ENCODE data around the gene PSD.
A peak's percentile ranks its signal among the peaks of the same experiment; 100 is the strongest.

The PSD gene

GRCh38 chr10:102396317-102396650 lies 22.3 kb downstream of the PSD start:
- Histone ChIP-seq H3K23ac (ENCODE audit: low read depth, low read length, poor library complexity) (no peak overlapping the region), H3K4me3 (ENCODE audit: low read length in 2 of 2) (peak overlapping the region in 1 of 2 donors; percentile 54), H3K27me3 (ENCODE audit: control insufficient read depth in 3 of 3, insufficient read depth in 3 of 3, low read depth in 1 of 3, low read length in 3 of 3) (peaks cover 0 to 24% (median 12%) of the 10 kb centered on the region in 3 experiments), H3K4me1 (ENCODE audit: control insufficient read depth in 2 of 2, insufficient read depth in 1 of 2, low read depth in 1 of 2, low read length in 2 of 2) (peaks cover 11 to 19% of the 10 kb centered on the region in 2 donors), H3K27ac (replicated peaks; ENCODE audit: low read length) (no peak overlapping the region), H3K36me3 (replicated peaks in 1 of 2; ENCODE audit: control insufficient read depth in 2 of 2, insufficient read depth in 2 of 2, low read length in 2 of 2) (peaks cover 0 to 33% of the 10 kb centered on the region in 2 donors), H3K18ac (ENCODE audit: low read length) (no peak overlapping the region), H3K79me1 (ENCODE audit: low read depth, low read length) (peaks cover 1% of the 10 kb centered on the region), H3K9me3 (replicated peaks in 1 of 2; ENCODE audit: control insufficient read depth in 2 of 2, insufficient read depth in 1 of 2, low read depth in 1 of 2, low read length in 2 of 2) (no peaks in the 10 kb centered on the region), H2BK120ac (ENCODE audit: low read depth, low read length) (no peak overlapping the region), H3K4me2 (ENCODE audit: insufficient read depth, low read length, poor library complexity, severe bottlenecking) (no peak overlapping the region), H3K9ac (ENCODE audit: low read depth, low read length, poor library complexity) (no peak overlapping the region), H2BK5ac (ENCODE audit: low read length) (no peak overlapping the region), H3K4ac (ENCODE audit: low read length) (no peak overlapping the region), H2BK12ac (ENCODE audit: low read length) (no peak overlapping the region), H4K91ac (ENCODE audit: low read depth, low read length, poor library complexity) (no peak overlapping the region), H2BK15ac (ENCODE audit: low read length) (peak overlapping the region; percentile 47), H3K14ac (ENCODE audit: low read length) (no peak overlapping the region), H2AFZ (ENCODE audit: low read length) (no peak overlapping the region), H2AK5ac (ENCODE audit: low read depth, low read length) (peak overlapping the region; percentile 1), H4K8ac (ENCODE audit: low read depth, low read length) (no peak overlapping the region)
- WGBS, 2 donors (ENCODE audit: extremely low coverage in 2 of 2, insufficient read length in 2 of 2, insufficient replicate concordance in 1 of 2) = no CpG with 5 or more reads among the region's 4 CpGs
- DNase-seq (ENCODE audit: low spot score) = no peak

- H2AK5ac ChIP-seq (ENCODE audit: low read depth, low read length) = peak within 1 kb of the TSS; percentile 51
- peaks cover 0 to 27% of the 10 kb centered on the region in 2 donors for H3K36me3 ChIP-seq (replicated peaks in 1 of 2; ENCODE audit: control insufficient read depth in 2 of 2, insufficient read depth in 2 of 2, low read length in 2 of 2)
- peak within 1 kb of the TSS; percentile 39 for H3K14ac ChIP-seq (ENCODE audit: low read length)
- no CpG with 5 or more reads among the region's 42 CpGs for WGBS, 2 donors (ENCODE audit: extremely low coverage in 2 of 2, insufficient read length in 2 of 2, insufficient replicate concordance in 1 of 2)
- H2BK15ac ChIP-seq (ENCODE audit: low read length) = peak within 1 kb of the TSS; percentile 47
- no peak within 1 kb of the TSS for H3K27ac ChIP-seq (replicated peaks; ENCODE audit: low read length)
- H3K18ac ChIP-seq (ENCODE audit: low read length) = peak within 1 kb of the TSS; percentile 20
- H3K23ac ChIP-seq (ENCODE audit: low read depth, low read length, poor library complexity) = peak within 1 kb of the TSS; percentile 90
- H2AFZ ChIP-seq (ENCODE audit: low read length) = peak within 1 kb of the TSS; percentile 96
- H3K9me3 ChIP-seq (replicated peaks in 1 of 2; ENCODE audit: control insufficient read depth in 2 of 2, insufficient read depth in 1 of 2, low read depth in 1 of 2, low read length in 2 of 2) = no peaks in the 10 kb centered on the region
- peaks cover 0 to 29% (median 17%) of the 10 kb centered on the region in 3 experiments for H3K27me3 ChIP-seq (ENCODE audit: control insufficient read depth in 3 of 3, insufficient read depth in 3 of 3, low read depth in 1 of 3, low read length in 3 of 3)
- H3K4me3 ChIP-seq (ENCODE audit: low read length in 2 of 2) = peak within 1 kb of the TSS; percentile 54 to 80
- H2BK120ac ChIP-seq (ENCODE audit: low read depth, low read length) = no peak within 1 kb of the TSS
- H3K4me2 ChIP-seq (ENCODE audit: insufficient read depth, low read length, poor library complexity, severe bottlenecking) = peak within 1 kb of the TSS; percentile 94
- H4K91ac ChIP-seq (ENCODE audit: low read depth, low read length, poor library complexity) = no peak within 1 kb of the TSS
- peak; percentile 81 for DNase-seq (ENCODE audit: low spot score)
- peak within 1 kb of the TSS; percentile 94 for H3K9ac ChIP-seq (ENCODE audit: low read depth, low read length, poor library complexity)
- peaks cover 11 to 19% of the 10 kb centered on the region in 2 donors for H3K4me1 ChIP-seq (ENCODE audit: control insufficient read depth in 2 of 2, insufficient read depth in 1 of 2, low read depth in 1 of 2, low read length in 2 of 2)
- no peak within 1 kb of the TSS for H3K4ac ChIP-seq (ENCODE audit: low read length)
- H3K79me1 ChIP-seq (ENCODE audit: low read depth, low read length) = peaks cover 1% of the 10 kb centered on the region
- H4K8ac ChIP-seq (ENCODE audit: low read depth, low read length) = no peak within 1 kb of the TSS
- no peak within 1 kb of the TSS for H2BK5ac ChIP-seq (ENCODE audit: low read length)
- H2BK12ac ChIP-seq (ENCODE audit: low read length) = no peak within 1 kb of the TSS
Observed at GRCh38 chr10:102395400-102396316, 22.9 kb downstream of the PSD start, which contains the start of gene NFKB2. NFKB2 (plus strand) TSS chr10:102395705; CDS start chr10:102395960, 255 bp downstream.

- WGBS, 2 donors (ENCODE audit: extremely low coverage in 2 of 2, insufficient read length in 2 of 2, insufficient replicate concordance in 1 of 2) = no CpG with 5 or more reads among the region's 35 CpGs
- Histone ChIP-seq H4K8ac (ENCODE audit: low read depth, low read length) (no peak overlapping the region), H2BK12ac (ENCODE audit: low read length) (no peak overlapping the region), H3K18ac (ENCODE audit: low read length) (peak overlapping the region; percentile 20), H2AFZ (ENCODE audit: low read length) (peak overlapping the region; percentile 96), H3K4me3 (ENCODE audit: low read length in 2 of 2) (peak overlapping the region; percentile 54 to 79), H2BK120ac (ENCODE audit: low read depth, low read length) (no peak overlapping the region), H3K4me2 (ENCODE audit: insufficient read depth, low read length, poor library complexity, severe bottlenecking) (peak overlapping the region; percentile 94), H3K79me1 (ENCODE audit: low read depth, low read length) (peaks cover 1% of the 10 kb centered on the region), H3K14ac (ENCODE audit: low read length) (peak overlapping the region; percentile 39), H3K27me3 (ENCODE audit: control insufficient read depth in 3 of 3, insufficient read depth in 3 of 3, low read depth in 1 of 3, low read length in 3 of 3) (peaks cover 0 to 31% (median 18%) of the 10 kb centered on the region in 3 experiments), H3K27ac (replicated peaks; ENCODE audit: low read length) (no peak overlapping the region), H3K4ac (ENCODE audit: low read length) (no peak overlapping the region), H2BK5ac (ENCODE audit: low read length) (no peak overlapping the region), H2AK5ac (ENCODE audit: low read depth, low read length) (no peak overlapping the region), H3K36me3 (replicated peaks in 1 of 2; ENCODE audit: control insufficient read depth in 2 of 2, insufficient read depth in 2 of 2, low read length in 2 of 2) (peaks cover 0 to 19% of the 10 kb centered on the region in 2 donors), H3K9ac (ENCODE audit: low read depth, low read length, poor library complexity) (peak overlapping the region; percentile 94), H3K23ac (ENCODE audit: low read depth, low read length, poor library complexity) (peak overlapping the region; percentile 90), H3K9me3 (replicated peaks in 1 of 2; ENCODE audit: control insufficient read depth in 2 of 2, insufficient read depth in 1 of 2, low read depth in 1 of 2, low read length in 2 of 2) (no peaks in the 10 kb centered on the region), H4K91ac (ENCODE audit: low read depth, low read length, poor library complexity) (no peak overlapping the region), H2BK15ac (ENCODE audit: low read length) (no peak overlapping the region), H3K4me1 (ENCODE audit: control insufficient read depth in 2 of 2, insufficient read depth in 1 of 2, low read depth in 1 of 2, low read length in 2 of 2) (peaks cover 10 to 17% of the 10 kb centered on the region in 2 donors)
- DNase-seq (ENCODE audit: low spot score) = no peak
Observed at GRCh38 chr10:102394801-102395399, 23.7 kb downstream of the PSD start.
